Subcutaneous abdominal adipose tissue (tissue), 5 donors: Measurements from ENCODE around the gene LRMDA.

Experiments used
- H3K27ac ChIP-seq: one replicate; pipeline ENCODE4 v1.7.0; 2013; ENCODE audit warnings: low read depth, mild to moderate bottlenecking, inconsistent platforms, low read length, moderate library complexity
- H3K27me3 ChIP-seq, 5 donors: one replicate each; pipeline ENCODE4 v1.7.0; 2013; ENCODE audit warnings: low read length in 5 of 5, inconsistent platforms in 1 of 5; ENCODE audit not compliant: control insufficient read depth in 5 of 5, insufficient read depth in 4 of 5
- H3K36me3 ChIP-seq, 5 donors: one replicate each; pipeline ENCODE4 v1.7.0; 2013; ENCODE audit warnings: low read length in 5 of 5; ENCODE audit not compliant: control insufficient read depth in 5 of 5, insufficient read depth in 5 of 5
- H3K4me1 ChIP-seq, 5 donors: one replicate each; pipeline ENCODE4 v1.7.0; 2013; ENCODE audit warnings: low read length in 5 of 5, mild to moderate bottlenecking in 3 of 5, moderate library complexity in 1 of 5; ENCODE audit not compliant: control insufficient read depth in 5 of 5, insufficient read depth in 5 of 5
- H3K4me3 ChIP-seq, 5 donors: one replicate each; pipeline ENCODE4 v1.7.0; 2013; ENCODE audit warnings: low read length in 5 of 5, low read depth in 1 of 5
- H3K9ac ChIP-seq, 5 donors: one replicate each; pipeline ENCODE4 v1.7.0; 2013; ENCODE audit warnings: low read length in 5 of 5, mild to moderate bottlenecking in 4 of 5, moderate library complexity in 3 of 5
- H3K9me3 ChIP-seq, 5 donors: one replicate each; pipeline ENCODE4 v1.7.0; 2013; ENCODE audit warnings: low read length in 5 of 5; ENCODE audit not compliant: control insufficient read depth in 5 of 5
- donor health status: healthy.
- donor health status: healthy.
- donor health status: healthy.
- donor health status: healthy.
- donor health status: healthy.

Gene LRMDA

GRCh38 chr10:76015245-76015644 is 583.8 kb downstream of the LRMDA start:
- Histone ChIP-seq H3K36me3 (no peaks in the 10 kb centered on the region), H3K9ac (no peak overlapping the region), H3K4me3 (no peak overlapping the region), H3K27me3 (no peaks in the 10 kb centered on the region), H3K9me3 (no peaks in the 10 kb centered on the region), H3K4me1 (no peaks in the 10 kb centered on the region), H3K27ac (no peak overlapping the region)

- no peaks in the 10 kb centered on the region for H3K9me3 ChIP-seq
- no peaks in the 10 kb centered on the region for H3K36me3 ChIP-seq
Measured at GRCh38 chr10:76017026-76017732, 585.8 kb downstream of the LRMDA start.

GRCh38 chr10:76017733-76018433 is 586.5 kb downstream of the LRMDA start:
- Histone ChIP-seq H3K9ac (no peak overlapping the region), H3K27ac (no peak overlapping the region), H3K4me1 (no peaks in the 10 kb centered on the region), H3K9me3 (no peaks in the 10 kb centered on the region), H3K36me3 (no peaks in the 10 kb centered on the region), H3K27me3 (no peaks in the 10 kb centered on the region), H3K4me3 (no peak overlapping the region)

More at GRCh38 chr10:76017026-76017732, 585.8 kb downstream of the LRMDA start:
- H3K27ac ChIP-seq: no peak overlapping the region
- H3K4me1 ChIP-seq: no peaks in the 10 kb centered on the region
- H3K4me3 ChIP-seq: no peak overlapping the region
- no peaks in the 10 kb centered on the region for H3K27me3 ChIP-seq
- H3K9ac ChIP-seq: no peak overlapping the region

- no peak overlapping the region for H3K9ac ChIP-seq
- H3K27ac ChIP-seq: no peak overlapping the region
- H3K27me3 ChIP-seq: no peaks in the 10 kb centered on the region
- no peaks in the 10 kb centered on the region for H3K36me3 ChIP-seq
- H3K4me3 ChIP-seq: no peak overlapping the region
- H3K9me3 ChIP-seq: no peaks in the 10 kb centered on the region
- no peaks in the 10 kb centered on the region for H3K4me1 ChIP-seq
Measured at GRCh38 chr10:76020630-76021029, 589.2 kb downstream of the LRMDA start.

- no peaks in the 10 kb centered on the region for H3K36me3 ChIP-seq
- H3K27me3 ChIP-seq: no peaks in the 10 kb centered on the region
- no peak overlapping the region for H3K9ac ChIP-seq
- no peaks in the 10 kb centered on the region for H3K4me1 ChIP-seq
- no peak overlapping the region for H3K27ac ChIP-seq
- no peaks in the 10 kb centered on the region for H3K9me3 ChIP-seq
- H3K4me3 ChIP-seq: no peak overlapping the region
Measured at GRCh38 chr10:76021398-76021797, 590.0 kb downstream of the LRMDA start.

GRCh38 chr10:76022366-76022765 is 590.9 kb downstream of the LRMDA start:
- Histone ChIP-seq H3K4me3 (no peak overlapping the region), H3K9me3 (no peaks in the 10 kb centered on the region), H3K36me3 (no peaks in the 10 kb centered on the region), H3K27ac (no peak overlapping the region), H3K4me1 (no peaks in the 10 kb centered on the region), H3K27me3 (no peaks in the 10 kb centered on the region), H3K9ac (no peak overlapping the region)

GRCh38 chr10:76023007-76023406 is 591.6 kb downstream of the LRMDA start:
- Histone ChIP-seq H3K9me3 (no peaks in the 10 kb centered on the region), H3K36me3 (no peaks in the 10 kb centered on the region), H3K27me3 (no peaks in the 10 kb centered on the region), H3K4me1 (no peaks in the 10 kb centered on the region), H3K9ac (no peak overlapping the region), H3K27ac (no peak overlapping the region), H3K4me3 (no peak overlapping the region)

- Histone ChIP-seq H3K27ac (no peak overlapping the region), H3K27me3 (no peaks in the 10 kb centered on the region), H3K4me1 (no peaks in the 10 kb centered on the region), H3K36me3 (no peaks in the 10 kb centered on the region), H3K9ac (no peak overlapping the region), H3K9me3 (no peaks in the 10 kb centered on the region), H3K4me3 (no peak overlapping the region)
Measured at GRCh38 chr10:76024460-76025123, 593.2 kb downstream of the LRMDA start.

GRCh38 chr10:76025124-76025477 is 593.7 kb downstream of the LRMDA start:
- H3K27me3 ChIP-seq: no peaks in the 10 kb centered on the region
- no peak overlapping the region for H3K9ac ChIP-seq
- no peak overlapping the region for H3K27ac ChIP-seq
- no peaks in the 10 kb centered on the region for H3K36me3 ChIP-seq
- H3K4me1 ChIP-seq: no peaks in the 10 kb centered on the region
- no peaks in the 10 kb centered on the region for H3K9me3 ChIP-seq
- H3K4me3 ChIP-seq: no peak overlapping the region

- Histone ChIP-seq H3K36me3 (no peaks in the 10 kb centered on the region), H3K27ac (no peak overlapping the region), H3K9ac (no peak overlapping the region)
Measured at GRCh38 chr10:76026176-76026771, 594.9 kb downstream of the LRMDA start.

More at GRCh38 chr10:76026176-76026771, 594.9 kb downstream of the LRMDA start:
- Histone ChIP-seq H3K9me3 (no peaks in the 10 kb centered on the region), H3K4me1 (no peaks in the 10 kb centered on the region), H3K27me3 (no peaks in the 10 kb centered on the region), H3K4me3 (no peak overlapping the region)
